Brain microvascular endothelial cell (primary cell): Measurements from ENCODE around the gene SLC7A11.

Experiments
- DNase-seq: peaks from one replicate; pipeline ENCODE4 v3.0.0-alpha.2; 2020
- H3K27ac ChIP-seq: fragments of 250-450 bp; sonication (Bioruptor Pico); 2 replicates; pipeline ENCODE4 v1.5.1; 2020; ENCODE audit warnings: mild to moderate bottlenecking, moderate library complexity
- H3K27me3 ChIP-seq: fragments of 250-450 bp; sonication (Bioruptor Pico); replicated peaks from 2 replicates; pipeline ENCODE4 v1.5.1; 2020; ENCODE audit warnings: mild to moderate bottlenecking
- H3K36me3 ChIP-seq: fragments of 250-450 bp; sonication (Bioruptor Pico); replicated peaks from 2 replicates; pipeline ENCODE4 v1.5.1; 2020; ENCODE audit warnings: mild to moderate bottlenecking
- H3K4me3 ChIP-seq: 2 replicates; pipeline ENCODE4 v1.5.1; 2011; ENCODE audit warnings: low read depth, mild to moderate bottlenecking, control low read depth, low read length, moderate library complexity
- CTCF ChIP-seq: IDR thresholded peaks from 2 replicates; pipeline ENCODE4 v1.5.1; 2011; ENCODE audit warnings: low read depth, mild to moderate bottlenecking, moderate library complexity, low read length, control low read depth, inconsistent platforms; ENCODE audit errors: missing control alignments
- in situ Hi-C: cut with HindIII; loops from 2 replicates; pipeline ENCODE4 v1.10.0; 2017; ENCODE audit warnings: low sequenced_read_pairs, low pct_ligation_motif_present

SLC7A11 gene

GRCh38 chr4:138242076-138242833 lies at the start of gene SLC7A11:
TSS of gene SLC7A11 (minus strand) at chr4:138242349. CDS start at chr4:138242069, 280 bp downstream.
- TF ChIP-seq CTCF = no peak
- Histone ChIP-seq H3K4me3 (peak within 1 kb of the TSS; percentile 50), H3K27ac (peak within 1 kb of the TSS; percentile 92), H3K27me3 (no peaks in the 10 kb centered on the region), H3K36me3 (no peaks in the 10 kb centered on the region)
- DNase-seq = peak; percentile 98
- in situ Hi-C loops = no loop called here

- DNase-seq = no peak
- H3K4me3 ChIP-seq = no peak overlapping the region
- no peaks in the 10 kb centered on the region for H3K36me3 ChIP-seq
- H3K27ac ChIP-seq = no peak overlapping the region
- no peaks in the 10 kb centered on the region for H3K27me3 ChIP-seq
- in situ Hi-C loops = no loop called here
- no peak for TF ChIP-seq CTCF
Observed at GRCh38 chr4:138291431-138291830, 49.3 kb upstream of the SLC7A11 start.

GRCh38 chr4:138290805-138291204 lies 48.7 kb upstream of the SLC7A11 start:
- TF ChIP-seq CTCF = no peak
- in situ Hi-C loops = no loop called here
- no peak overlapping the region for H3K4me3 ChIP-seq
- no peaks in the 10 kb centered on the region for H3K27me3 ChIP-seq
- no peak overlapping the region for H3K27ac ChIP-seq
- no peaks in the 10 kb centered on the region for H3K36me3 ChIP-seq
- DNase-seq = no peak

GRCh38 chr4:138279286-138279685 lies 37.1 kb upstream of the SLC7A11 start:
- H3K36me3 ChIP-seq = no peaks in the 10 kb centered on the region
- H3K4me3 ChIP-seq = no peak overlapping the region
- no peak for TF ChIP-seq CTCF
- no peak for DNase-seq
- no peaks in the 10 kb centered on the region for H3K27me3 ChIP-seq
- H3K27ac ChIP-seq = no peak overlapping the region
- in situ Hi-C loops = no loop called here

GRCh38 chr4:138277133-138277532 lies 35.0 kb upstream of the SLC7A11 start:
- H3K36me3 ChIP-seq = no peaks in the 10 kb centered on the region
- H3K27ac ChIP-seq = no peak overlapping the region
- H3K4me3 ChIP-seq = no peak overlapping the region
- in situ Hi-C loops = no loop called here
- DNase-seq = no peak
- TF ChIP-seq CTCF = no peak
- H3K27me3 ChIP-seq = no peaks in the 10 kb centered on the region
